K562 (cell line): ENCODE measurements around the gene CALML3. TPM values are rescaled to one million over a fixed set of nuclear protein-coding genes. Genes with fewer than 3 reads are reported as not detected.

Experiments used
- ATF1 ChIP-seq, 2 experiments: fragments of 450-650 bp in 1 of 2; IDR thresholded peaks; 2 replicates each; pipeline ENCODE4 v1.6.1; 2016; ENCODE audit warnings: missing compliant biosample characterization in 1 of 2, missing genetic modification characterization in 1 of 2
- BRD9 ChIP-seq: fragments of 450-650 bp; IDR thresholded peaks from 2 replicates; pipeline ENCODE4 v1.6.1; 2018; ENCODE audit warnings: low read depth; ENCODE audit not compliant: partially characterized antibody
- CXXC5 ChIP-seq: fragments of 250-450 bp; sonication (Bioruptor Pico); IDR thresholded peaks from 2 replicates; pipeline ENCODE4 v1.8.0; 2022; ENCODE audit warnings: inconsistent platforms, mild to moderate bottlenecking, moderate library complexity
- DLX4 ChIP-seq: fragments of 250-450 bp; sonication (Bioruptor Pico); IDR thresholded peaks from 2 replicates; pipeline ENCODE4 v1.6.1; 2021; ENCODE audit warnings: mild to moderate bottlenecking
- DPF2 ChIP-seq: fragments of 450-650 bp; IDR thresholded peaks from 2 replicates; pipeline ENCODE4 v1.6.1; 2016
- E4F1 ChIP-seq: fragments of 250-450 bp; sonication (Bioruptor Pico); IDR thresholded peaks from 2 replicates; pipeline ENCODE4 v1.5.0; 2021; ENCODE audit warnings: mild to moderate bottlenecking, borderline replicate concordance
- MBD2 ChIP-seq: sonication (generic); IDR thresholded peaks from 2 replicates; pipeline ENCODE4 v1.6.1; 2016; ENCODE audit warnings: low read depth, borderline replicate concordance
- MEIS2 ChIP-seq: fragments of 450-650 bp; IDR thresholded peaks from 2 replicates; pipeline ENCODE4 v1.6.1; 2014; ENCODE audit warnings: mild to moderate bottlenecking; ENCODE audit not compliant: partially characterized antibody
- NFIC ChIP-seq: fragments of 450-650 bp; IDR thresholded peaks from 2 replicates; pipeline ENCODE4 v1.6.1; 2017; ENCODE audit warnings: mild to moderate bottlenecking, inconsistent platforms
- NFIX ChIP-seq: fragments of 250-450 bp; sonication (Bioruptor Pico); IDR thresholded peaks from 2 replicates; pipeline ENCODE4 v1.4.0; 2020; ENCODE audit warnings: low read depth, mild to moderate bottlenecking, moderate library complexity
- PHTF2 ChIP-seq: fragments of 250-450 bp; sonication (Bioruptor Pico); IDR thresholded peaks from 2 replicates; pipeline ENCODE4 v1.5.0; 2021; ENCODE audit warnings: mild to moderate bottlenecking
- POLR2AphosphoS5 ChIP-seq: IDR thresholded peaks from 2 replicates; pipeline ENCODE4 v1.6.1; 2011; ENCODE audit warnings: mild to moderate bottlenecking, low read depth, low read length, moderate library complexity; ENCODE audit not compliant: control insufficient read depth, insufficient read depth
- SOX6 ChIP-seq: fragments of 450-650 bp; IDR thresholded peaks from 2 replicates; pipeline ENCODE4 v1.6.1; 2014; ENCODE audit warnings: mild to moderate bottlenecking
- TAL1 ChIP-seq: fragments of 450-650 bp; IDR thresholded peaks from 2 replicates; pipeline ENCODE4 v1.6.1; 2016; ENCODE audit warnings: mild to moderate bottlenecking
- TARDBP ChIP-seq: fragments of 450-650 bp; IDR thresholded peaks from 2 replicates; pipeline ENCODE4 v1.6.1; 2016
- TBP ChIP-seq: optimal IDR thresholded peaks from 2 replicates; pipeline ENCODE3; 2011; ENCODE audit warnings: low read depth, low read length, improper control_type of control experiment
- TCF3 ChIP-seq: sonication (generic); formaldehyde crosslinking; IDR thresholded peaks from 2 replicates; pipeline ENCODE4 v1.4.0; 2020; ENCODE audit warnings: mild to moderate bottlenecking, missing genetic modification reagents
- TEAD4 ChIP-seq, 2 experiments: sonication (generic) in 1 of 2; formaldehyde crosslinking in 1 of 2; IDR thresholded peaks; 2 replicates each; pipeline versions ENCODE4 v1.6.1 to v1.8.0; 2012 to 2022; ENCODE audit warnings: borderline replicate concordance in 1 of 2, inconsistent platforms in 1 of 2, low read length in 1 of 2, mild to moderate bottlenecking in 1 of 2, missing genetic modification reagents in 1 of 2
- ZBTB1 ChIP-seq: sonication (generic); formaldehyde crosslinking; IDR thresholded peaks from 2 replicates; pipeline ENCODE4 v1.8.1; 2023; ENCODE audit warnings: missing genetic modification reagents, low read depth, mild to moderate bottlenecking, borderline replicate concordance
- ZEB2 ChIP-seq: fragments of 450-650 bp; IDR thresholded peaks from 2 replicates; pipeline ENCODE4 v1.6.1; 2016
- ZNF121 ChIP-seq: sonication (generic); formaldehyde crosslinking; conservative IDR thresholded peaks from 2 replicates; pipeline ENCODE4 v1.8.0; 2022; ENCODE audit warnings: missing genetic modification reagents
- ZNF253 ChIP-seq: fragments of 250-450 bp; sonication (Bioruptor Pico); conservative IDR thresholded peaks from 2 replicates; pipeline ENCODE4 v1.6.1; 2021; ENCODE audit warnings: mild to moderate bottlenecking
- ZNF436 ChIP-seq: fragments of 250-450, 450-650 bp; sonication (Bioruptor Pico); formaldehyde crosslinking; IDR thresholded peaks from 2 replicates; pipeline ENCODE4 v1.7.0; 2020; ENCODE audit warnings: mild to moderate bottlenecking
- polyA plus RNA-seq, 8 experiments: library from polyadenylated mRNA; depleted of rRNA in 4 of 8; stranded (reverse) in 5 of 8; unstranded in 3 of 8; fragments of >200 nt; fragmentation: Nextera tagmentation in 2 of 8; fragmentation: Illumina TruSeq in 1 of 8; extraction: Ambion mirVana in 2 of 8; extraction: Trizol in 1 of 8; gene quantifications; 2 replicates each; pipeline versions ENCODE4 v1.2.1 to v1.2.3, GENCODE V29; 2011 to 2014; ENCODE audit warnings: inconsistent platforms in 1 of 8, missing spikeins in 1 of 8
- total RNA-seq, 7 experiments: library from RNA; depleted of rRNA in 6 of 7; stranded (reverse); fragments of >200 nt in 6 of 7; fragmentation: Illumina TruSeq in 2 of 7; extraction: Trizol in 2 of 7; gene quantifications; 2 replicates each; pipeline versions ENCODE4 v1.2.1 to v1.2.3, GENCODE V29; 2011 to 2021; ENCODE audit warnings: low replicate concordance in 1 of 7
- TF ChIP-seq, protein P1 (sequence below), 2 experiments: fragments of 150-350 bp in 1 of 2; IDR thresholded peaks; 2 replicates each; pipeline ENCODE4 v1.6.1; 2012 to 2016; ENCODE audit warnings: low read depth in 2 of 2, low read length in 2 of 2, mild to moderate bottlenecking in 1 of 2, moderate library complexity in 1 of 2

CALML3 gene
- total and polyA plus RNA-seq, 9 of the 15 experiments (the other 6 are each of a cell fraction or from before 2014, with no cell fraction given), result not detected

DNA sequence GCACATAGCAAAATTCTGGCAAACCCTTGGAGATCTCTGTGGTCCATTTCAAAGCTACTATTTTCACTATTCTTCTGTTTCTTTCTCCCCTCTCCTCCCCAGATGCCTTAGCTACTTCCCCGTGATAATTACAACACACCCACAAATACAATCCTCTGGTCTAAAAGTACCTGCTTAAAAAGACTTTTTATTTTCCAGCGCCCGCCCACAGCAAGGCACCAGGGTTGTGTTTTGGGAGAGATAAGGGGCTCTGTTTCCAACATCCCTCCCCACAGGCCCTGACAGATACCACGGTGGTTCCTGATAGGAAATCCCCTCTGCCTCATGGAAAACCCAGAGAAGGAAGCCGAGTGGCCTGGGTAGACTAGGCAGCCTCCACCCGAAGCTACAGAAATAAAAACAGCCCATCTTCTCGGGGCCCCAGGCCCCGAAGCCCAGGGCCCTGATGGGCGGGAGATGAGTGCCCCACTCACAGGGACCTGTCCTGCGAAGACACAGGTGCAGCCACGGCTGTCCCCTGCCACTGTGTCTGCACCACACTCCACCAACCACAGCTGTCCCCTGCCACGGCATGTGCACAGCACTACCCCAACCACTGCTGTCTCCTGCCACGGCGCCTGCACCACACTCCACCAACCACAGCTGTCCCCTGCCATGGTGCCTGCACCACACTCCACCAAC lies 45.1 kb upstream of the CALML3 start (continued):
- TF ChIP-seq TAL1 (peak; percentile 93), ZEB2 (peak; percentile 69), ZBTB1 (CRISPR knock-in tag) (no peak), SOX6 (peak; percentile 89), CXXC5 (CRISPR knock-in tag) (peak; percentile 50; the same call in 1 of the 2 replicates), TARDBP (peak; percentile 78; the same call in 1 of the 2 replicates), TCF3 (CRISPR knock-in tag) (peak; percentile 93), TBP (peak; percentile 88), DLX4 (CRISPR knock-in tag) (no peak), NFIX (no peak), TEAD4 (IDR thresholded peaks at IDR 0.05; ENCODE audit: low read length) (peak; percentile 94), TEAD4 (CRISPR knock-in tag; IDR thresholded peaks at IDR 0.05; ENCODE audit: borderline replicate concordance) (no peak), MBD2 (peak; percentile 67), E4F1 (no peak), POLR2AphosphoS5 (peak; percentile 91), NFIC (peak; percentile 76), ATF1 (CRISPR knock-in tag; IDR thresholded peaks at IDR 0.05) (no peak), ATF1 (tag; IDR thresholded peaks at IDR 0.05) (peak; percentile 26), ZNF253 (CRISPR knock-in tag) (no peak), ZNF436 (peak; percentile 41; the same call in 1 of the 2 replicates), DPF2 (peak; percentile 92), ZNF121 (no peak), MEIS2 (peak; percentile 36), PHTF2 (CRISPR knock-in tag) (0 out of 2 replicates have a peak, but pooled peaks have one; percentile 2), BRD9 (peak; percentile 35)
- TF ChIP-seq, protein P1, sequence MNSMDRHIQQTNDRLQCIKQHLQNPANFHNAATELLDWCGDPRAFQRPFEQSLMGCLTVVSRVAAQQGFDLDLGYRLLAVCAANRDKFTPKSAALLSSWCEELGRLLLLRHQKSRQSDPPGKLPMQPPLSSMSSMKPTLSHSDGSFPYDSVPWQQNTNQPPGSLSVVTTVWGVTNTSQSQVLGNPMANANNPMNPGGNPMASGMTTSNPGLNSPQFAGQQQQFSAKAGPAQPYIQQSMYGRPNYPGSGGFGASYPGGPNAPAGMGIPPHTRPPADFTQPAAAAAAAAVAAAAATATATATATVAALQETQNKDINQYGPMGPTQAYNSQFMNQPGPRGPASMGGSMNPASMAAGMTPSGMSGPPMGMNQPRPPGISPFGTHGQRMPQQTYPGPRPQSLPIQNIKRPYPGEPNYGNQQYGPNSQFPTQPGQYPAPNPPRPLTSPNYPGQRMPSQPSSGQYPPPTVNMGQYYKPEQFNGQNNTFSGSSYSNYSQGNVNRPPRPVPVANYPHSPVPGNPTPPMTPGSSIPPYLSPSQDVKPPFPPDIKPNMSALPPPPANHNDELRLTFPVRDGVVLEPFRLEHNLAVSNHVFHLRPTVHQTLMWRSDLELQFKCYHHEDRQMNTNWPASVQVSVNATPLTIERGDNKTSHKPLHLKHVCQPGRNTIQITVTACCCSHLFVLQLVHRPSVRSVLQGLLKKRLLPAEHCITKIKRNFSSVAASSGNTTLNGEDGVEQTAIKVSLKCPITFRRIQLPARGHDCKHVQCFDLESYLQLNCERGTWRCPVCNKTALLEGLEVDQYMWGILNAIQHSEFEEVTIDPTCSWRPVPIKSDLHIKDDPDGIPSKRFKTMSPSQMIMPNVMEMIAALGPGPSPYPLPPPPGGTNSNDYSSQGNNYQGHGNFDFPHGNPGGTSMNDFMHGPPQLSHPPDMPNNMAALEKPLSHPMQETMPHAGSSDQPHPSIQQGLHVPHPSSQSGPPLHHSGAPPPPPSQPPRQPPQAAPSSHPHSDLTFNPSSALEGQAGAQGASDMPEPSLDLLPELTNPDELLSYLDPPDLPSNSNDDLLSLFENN (IDR thresholded peaks at IDR 0.05; ENCODE audit: low read depth in 2 of 2, low read length in 2 of 2), result peak in 1 of 2 experiments; percentile 76; a peak in 2 of 4 replicates
